Measurements from ENCODE around the gene SHC2. TPM values are rescaled to one million over a fixed set of nuclear protein-coding genes. Genes with fewer than 3 reads are reported as not detected.

Gene SHC2
- total and polyA plus RNA-seq, 8 donors = 13.8 to 169 (median 36.6) TPM

DNA sequence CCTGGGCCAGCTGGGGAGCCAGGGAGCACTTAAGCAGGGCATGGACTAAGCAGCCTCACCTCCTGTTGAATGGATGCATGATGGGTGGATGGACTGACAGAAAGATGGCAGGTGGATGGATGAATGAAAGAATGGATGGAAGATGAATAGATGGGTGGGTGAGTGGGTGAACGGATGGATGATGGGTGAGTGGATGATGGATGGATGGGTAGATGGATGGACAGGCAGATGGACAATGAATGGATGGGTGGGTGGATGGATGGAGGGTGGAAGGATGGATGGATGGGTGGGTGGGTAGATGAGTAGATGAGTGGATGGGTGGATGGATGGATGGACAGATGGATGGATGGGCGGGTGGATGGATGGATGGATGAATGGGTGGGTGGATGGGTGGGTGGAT lies 18.7 kb downstream of the SHC2 start:
- Histone ChIP-seq H3K36me3 (peaks cover 0 to 6% (median 2%) of the 10 kb centered on the region in 4 donors), H3K27me3 (peaks cover 0 to 17% (median 0%) of the 10 kb centered on the region in 3 donors), H3K4me1 (peaks cover 0 to 1% (median 0%) of the 10 kb centered on the region in 4 donors), H3K4me3 (no peak overlapping the region), H3K9me3 (no peaks in the 10 kb centered on the region), H3K27ac (no peak overlapping the region)
- no peak for DNase-seq
- intact Hi-C loops (cut with DNase I; ENCODE audit: low total_unique reads) = no loop called here
- no peak for TF ChIP-seq POLR2A (IDR thresholded peaks at IDR 0.05)
- no peak for TF ChIP-seq EP300 (IDR thresholded peaks at IDR 0.05)
- TF ChIP-seq POLR2AphosphoS5 (IDR thresholded peaks at IDR 0.05) = no peak
- TF ChIP-seq, protein P1, sequence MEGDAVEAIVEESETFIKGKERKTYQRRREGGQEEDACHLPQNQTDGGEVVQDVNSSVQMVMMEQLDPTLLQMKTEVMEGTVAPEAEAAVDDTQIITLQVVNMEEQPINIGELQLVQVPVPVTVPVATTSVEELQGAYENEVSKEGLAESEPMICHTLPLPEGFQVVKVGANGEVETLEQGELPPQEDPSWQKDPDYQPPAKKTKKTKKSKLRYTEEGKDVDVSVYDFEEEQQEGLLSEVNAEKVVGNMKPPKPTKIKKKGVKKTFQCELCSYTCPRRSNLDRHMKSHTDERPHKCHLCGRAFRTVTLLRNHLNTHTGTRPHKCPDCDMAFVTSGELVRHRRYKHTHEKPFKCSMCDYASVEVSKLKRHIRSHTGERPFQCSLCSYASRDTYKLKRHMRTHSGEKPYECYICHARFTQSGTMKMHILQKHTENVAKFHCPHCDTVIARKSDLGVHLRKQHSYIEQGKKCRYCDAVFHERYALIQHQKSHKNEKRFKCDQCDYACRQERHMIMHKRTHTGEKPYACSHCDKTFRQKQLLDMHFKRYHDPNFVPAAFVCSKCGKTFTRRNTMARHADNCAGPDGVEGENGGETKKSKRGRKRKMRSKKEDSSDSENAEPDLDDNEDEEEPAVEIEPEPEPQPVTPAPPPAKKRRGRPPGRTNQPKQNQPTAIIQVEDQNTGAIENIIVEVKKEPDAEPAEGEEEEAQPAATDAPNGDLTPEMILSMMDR (IDR thresholded peaks at IDR 0.05) = no peak
- 88 to 97% (median 92%) methylated on average over 2 of the region's 2 CpGs for WGBS, 5 donors

- Histone ChIP-seq H3K4me3 (no peak overlapping the region), H3K27ac (no peak overlapping the region), H3K36me3 (peaks cover 0 to 6% (median 2%) of the 10 kb centered on the region in 4 donors), H3K4me1 (no peaks in the 10 kb centered on the region), H3K27me3 (peaks cover 0 to 17% (median 0%) of the 10 kb centered on the region in 3 donors), H3K9me3 (no peaks in the 10 kb centered on the region)
- no peak for TF ChIP-seq POLR2AphosphoS5 (IDR thresholded peaks at IDR 0.05)
- TF ChIP-seq POLR2A (IDR thresholded peaks at IDR 0.05) = no peak
- TF ChIP-seq, protein P1 (IDR thresholded peaks at IDR 0.05) = no peak
- 49 to 71% (median 61%) methylated on average over 23 of the region's 23 CpGs for WGBS, 5 donors
- DNase-seq = no peak
- intact Hi-C loops (cut with DNase I; ENCODE audit: low total_unique reads) = no loop called here
Measured at GRCh38 chr19:441213-441836, 19.5 kb downstream of the SHC2 start.

DNA sequence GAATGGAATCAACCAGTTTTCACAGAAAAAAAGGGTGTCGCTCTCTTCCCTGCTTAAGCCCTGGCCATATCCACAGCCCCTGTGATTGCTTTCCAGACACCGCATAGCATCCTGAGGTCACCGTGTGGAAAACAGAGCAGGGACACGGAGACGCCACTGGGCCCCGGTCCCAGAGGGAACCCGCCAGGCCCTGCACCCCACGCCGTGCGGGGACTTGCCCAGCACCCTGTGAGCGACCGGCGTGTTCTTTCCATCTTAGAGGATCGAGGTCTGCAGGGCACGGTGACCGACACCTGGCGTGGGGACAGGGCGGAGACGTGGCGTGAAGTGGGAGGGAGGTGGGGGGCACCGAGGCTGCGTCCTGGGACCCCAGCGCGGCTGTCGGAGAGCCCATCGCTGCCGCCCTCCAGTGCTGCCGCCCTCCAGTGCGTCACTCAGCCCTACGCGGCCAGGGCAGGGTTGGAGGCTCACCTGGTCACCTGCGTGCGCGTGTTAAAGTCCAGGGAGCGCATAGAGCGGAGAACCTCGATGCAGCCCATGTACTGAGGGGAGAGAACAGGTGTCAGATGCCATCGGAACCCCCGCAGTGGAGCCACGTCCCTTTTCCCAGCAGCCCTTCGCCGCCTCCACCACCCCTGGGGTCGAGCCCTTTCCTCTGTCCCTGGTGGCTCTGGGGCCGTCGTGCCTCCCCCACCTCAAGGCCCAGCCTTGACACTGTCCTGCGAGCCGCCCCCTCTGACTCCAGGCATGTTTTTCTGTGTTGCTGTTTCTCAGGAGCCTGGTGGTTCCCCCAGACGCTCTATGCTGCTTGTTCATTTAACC lies 20.2 kb downstream of the SHC2 start:
- Histone ChIP-seq H3K27me3 (peaks cover 0 to 17% (median 0%) of the 10 kb centered on the region in 3 donors), H3K4me1 (no peaks in the 10 kb centered on the region), H3K36me3 (peaks cover 0 to 11% (median 2%) of the 10 kb centered on the region in 4 donors), H3K4me3 (no peak overlapping the region), H3K27ac (no peak overlapping the region), H3K9me3 (no peaks in the 10 kb centered on the region)
- intact Hi-C loops (cut with DNase I; ENCODE audit: low total_unique reads) = no loop called here
- WGBS, 5 donors = 82 to 88% (median 86%) methylated on average over 43 to 48 of the region's 48 CpGs
- no peak for DNase-seq
- TF ChIP-seq POLR2AphosphoS5 (IDR thresholded peaks at IDR 0.05) (no peak), POLR2A (IDR thresholded peaks at IDR 0.05) (no peak)
- TF ChIP-seq, protein P1 (IDR thresholded peaks at IDR 0.05) = no peak

- Histone ChIP-seq H3K4me1 (no peaks in the 10 kb centered on the region), H3K27me3 (peaks cover 0 to 17% (median 0%) of the 10 kb centered on the region in 3 donors), H3K4me3 (no peak overlapping the region), H3K27ac (no peak overlapping the region), H3K9me3 (no peaks in the 10 kb centered on the region), H3K36me3 (peaks cover 0 to 13% (median 3%) of the 10 kb centered on the region in 4 donors)
- no peak for DNase-seq
- intact Hi-C loops (cut with DNase I; ENCODE audit: low total_unique reads) = no loop called here
- TF ChIP-seq EP300 (IDR thresholded peaks at IDR 0.05) (no peak), POLR2AphosphoS5 (IDR thresholded peaks at IDR 0.05) (no peak), POLR2A (IDR thresholded peaks at IDR 0.05) (no peak)
- TF ChIP-seq, protein P1 (IDR thresholded peaks at IDR 0.05) = no peak
- WGBS, 5 donors = 81 to 89% (median 85%) methylated on average over 22 to 27 of the region's 27 CpGs
Measured at GRCh38 chr19:439167-439900, 21.5 kb downstream of the SHC2 start.

Data from stomach (tissue), 9 donors.